Stimulated activated CD4-positive, alpha-beta T cell treated with anti-CD3 and anti-CD28 coated beads, Interleukin-12 subunit alpha, Interleukin-12 subunit beta, amount 100 ng/mL, for 24 hours (primary cell): ENCODE data around the gene PAQR4.

Experiments
- DNase-seq, 2 experiments: peaks; one replicate each; pipeline ENCODE4 v3.0.0-alpha.2; 2020; ENCODE audit warnings: low read depth in 2 of 2

The PAQR4 gene

GRCh38 chr16:3021449-3022207 is 52.5 kb downstream of the PAQR4 start:
- peak; percentile 77 to 89 for DNase-seq

- peak; percentile 73 to 91 for DNase-seq
Observed at GRCh38 chr16:3022208-3022683, 53.1 kb downstream of the PAQR4 start.

- no peak for DNase-seq
Observed at GRCh38 chr16:3022684-3023414, 53.7 kb downstream of the PAQR4 start.
